Limb (tissue), 2 donors: ENCODE measurements around the gene CAPN15.

ENCODE experiments used
- DNase-seq, 2 donors: peaks; one replicate each; pipeline ENCODE4 v3.0.0-alpha.2; 2016; ENCODE audit errors: extremely low spot score in 2 of 2

Gene CAPN15

DNA sequence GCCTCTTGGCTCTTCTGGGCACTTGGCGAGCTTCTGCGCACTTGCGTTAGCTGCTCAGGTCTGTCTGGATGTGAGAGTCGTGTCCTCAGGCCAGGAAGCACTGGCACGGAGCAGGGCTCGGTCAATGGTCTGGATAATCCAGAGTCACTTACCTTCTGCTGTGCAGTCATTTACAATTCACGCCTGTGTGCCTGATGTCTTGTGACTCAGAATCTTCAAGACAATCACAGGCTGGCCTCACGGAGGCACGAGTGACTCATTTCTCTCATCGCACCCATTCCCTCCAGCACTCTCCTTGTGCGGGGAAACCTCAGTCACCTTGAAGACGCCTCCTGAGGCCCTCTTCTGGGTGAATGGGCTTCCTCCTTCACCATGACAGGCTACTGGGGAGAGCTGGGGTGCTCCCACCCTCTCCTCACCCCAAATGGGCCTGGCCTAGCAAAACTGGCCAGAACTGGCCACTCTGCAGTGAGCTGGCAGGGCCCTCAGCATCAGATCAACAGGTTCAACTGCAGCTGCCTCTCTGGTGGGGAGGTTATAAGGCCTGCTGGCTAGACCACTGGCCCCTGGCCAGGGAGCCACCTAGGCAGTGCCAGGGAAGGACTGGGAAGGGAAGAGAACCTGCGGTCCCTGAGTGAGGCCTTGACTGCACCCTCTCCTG is 1.9 kb upstream of the CAPN15 start:
- DNase-seq, result no peak

DNA sequence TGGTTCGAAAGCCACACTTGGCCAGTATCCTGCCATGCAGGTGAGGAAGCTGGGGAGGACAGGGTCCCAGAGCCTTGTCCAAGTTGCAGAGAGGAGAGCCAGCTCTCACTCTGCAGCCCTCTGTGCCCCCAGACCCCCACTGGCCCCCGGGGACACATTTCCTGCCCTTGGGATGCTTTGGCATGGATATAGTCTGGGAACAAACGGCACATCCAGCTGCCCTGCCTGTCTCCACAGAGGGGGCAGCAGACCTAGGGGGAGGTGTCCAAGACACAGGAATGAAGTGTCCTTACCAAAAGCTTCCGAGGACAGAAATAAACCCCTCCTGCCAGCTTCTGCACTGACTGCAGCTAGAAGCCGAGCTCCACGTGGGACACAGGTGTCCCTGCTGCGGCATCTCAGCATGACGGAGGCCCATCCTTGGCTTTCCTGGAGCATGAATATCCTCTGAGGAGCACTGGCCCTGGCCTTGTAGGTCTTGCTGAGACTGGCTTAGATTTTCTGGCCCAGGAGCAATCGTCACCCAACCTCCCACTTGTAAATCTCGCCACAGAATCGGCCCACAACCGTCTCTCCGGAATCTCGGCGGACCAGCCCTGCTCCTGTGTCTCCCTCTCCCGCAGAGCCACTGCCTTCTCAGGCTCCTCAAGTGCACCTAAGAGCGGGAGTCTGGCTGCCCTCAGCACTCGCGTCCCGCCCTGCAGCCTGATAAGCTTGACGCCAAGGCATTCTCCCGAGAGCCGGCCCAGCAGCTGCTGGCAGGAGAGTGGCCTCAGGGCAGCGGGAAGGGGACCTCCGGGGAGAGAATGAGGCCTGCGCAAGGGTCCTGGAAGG is 1.1 kb upstream of the CAPN15 start:
- no peak for DNase-seq

DNA sequence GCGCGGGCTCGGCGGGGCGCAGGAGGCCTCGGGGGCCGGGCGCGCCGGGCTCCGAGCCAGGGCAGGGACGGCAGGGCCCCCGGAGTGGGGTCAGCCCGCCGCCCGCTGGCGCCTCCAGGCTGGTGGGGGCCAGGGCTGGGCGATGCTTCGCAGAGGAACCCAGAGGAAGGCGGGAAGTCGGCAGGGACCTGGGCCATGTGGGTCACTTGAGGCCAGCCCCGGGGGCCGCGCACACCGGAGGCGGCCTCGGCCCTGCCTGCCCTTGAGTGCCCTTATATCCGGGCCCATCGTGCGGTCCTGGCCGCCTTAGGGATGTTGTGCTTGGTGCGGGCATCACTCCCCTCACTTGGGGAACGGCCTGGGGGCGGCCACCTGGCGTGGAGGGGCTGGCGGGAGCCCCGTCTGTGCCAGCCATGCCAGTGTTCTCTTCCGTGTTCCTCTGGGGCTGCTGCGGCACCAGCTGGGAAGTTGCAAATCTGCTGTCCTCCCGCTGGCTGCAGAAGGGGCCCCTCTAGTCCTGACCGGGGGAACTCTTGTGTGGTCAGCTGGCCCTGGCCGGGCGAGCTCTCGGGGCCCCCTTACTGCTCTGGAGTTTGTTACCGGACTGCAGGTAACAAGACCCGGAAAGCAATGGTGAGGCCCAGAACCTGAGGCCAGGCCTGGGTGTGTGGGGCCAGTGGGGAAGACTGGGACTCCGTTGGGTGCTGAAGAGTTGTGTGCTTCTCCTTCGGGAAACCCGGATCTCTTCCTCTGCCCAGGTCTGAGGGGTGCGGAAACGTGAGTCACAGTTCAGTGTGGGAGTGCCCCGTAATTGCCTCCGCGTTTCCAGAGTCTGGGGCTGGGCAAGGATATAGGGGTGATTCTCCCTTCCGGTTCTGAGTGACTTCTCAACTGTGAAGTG is 849 bp downstream of the CAPN15 start:
- DNase-seq, result no peak

DNA sequence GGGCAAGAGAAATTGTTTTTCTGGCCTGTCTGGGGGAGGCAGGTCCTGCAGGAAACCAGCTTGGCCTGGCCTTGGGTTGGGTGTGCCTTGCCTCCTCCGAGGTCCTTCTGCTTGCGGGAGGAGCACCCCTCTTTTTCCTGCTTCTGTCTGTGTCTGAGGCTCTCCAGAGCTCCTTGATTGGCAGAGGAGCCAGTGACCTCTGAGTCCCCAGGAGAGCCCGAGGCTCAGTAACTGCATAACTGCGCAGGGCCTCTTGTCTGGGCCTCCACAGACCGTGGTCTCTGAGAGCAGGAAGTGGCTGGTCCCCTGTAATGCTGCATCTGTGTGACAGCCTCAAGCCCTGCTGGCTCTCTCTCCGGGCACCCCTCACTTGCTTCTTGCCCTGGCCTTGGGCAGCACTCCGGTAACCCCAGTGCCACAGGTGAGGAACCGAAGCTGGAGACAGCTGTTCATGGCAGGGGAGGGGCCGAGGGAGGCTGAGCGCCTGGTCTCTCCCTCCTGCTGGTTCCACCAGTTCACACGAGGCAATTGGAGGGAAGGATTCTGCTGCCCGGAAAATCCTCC is 1.6 kb downstream of the CAPN15 start:
- no peak for DNase-seq

DNA sequence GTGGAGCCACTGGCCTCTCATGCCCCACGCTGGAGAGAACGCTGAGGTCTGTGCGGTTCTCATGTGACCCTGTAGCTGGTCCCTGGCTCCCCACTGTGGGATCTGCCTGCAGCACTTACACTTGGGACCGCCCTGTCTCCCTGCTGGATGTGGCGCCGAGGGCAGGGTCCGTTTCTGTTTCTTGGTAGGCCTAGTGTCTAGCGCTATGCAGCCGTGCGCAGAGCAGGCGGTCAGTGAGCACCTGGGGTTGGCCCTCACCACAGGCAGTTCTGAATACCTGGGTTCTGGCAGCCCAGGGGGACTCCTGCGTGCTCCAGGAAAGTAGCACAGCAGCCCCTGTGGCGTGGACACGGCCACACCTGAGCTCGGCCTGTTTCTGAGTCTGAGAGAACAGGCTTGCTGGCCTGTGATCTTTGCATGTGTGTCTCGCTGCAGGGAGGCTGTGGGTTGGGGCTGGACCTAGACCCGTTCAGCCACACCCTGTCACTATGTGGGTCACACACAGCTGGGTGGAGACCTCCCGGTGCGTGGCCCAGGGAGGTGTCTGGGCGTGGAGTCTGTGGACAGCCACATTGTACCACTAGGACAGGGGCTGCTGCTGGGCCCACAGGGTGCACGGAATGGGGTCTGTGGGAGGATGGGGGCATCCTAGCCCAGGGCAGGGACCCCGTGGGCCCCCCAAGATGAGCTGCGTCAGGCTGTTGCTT is 2.8 kb downstream of the CAPN15 start:
- DNase-seq, result no peak

DNA sequence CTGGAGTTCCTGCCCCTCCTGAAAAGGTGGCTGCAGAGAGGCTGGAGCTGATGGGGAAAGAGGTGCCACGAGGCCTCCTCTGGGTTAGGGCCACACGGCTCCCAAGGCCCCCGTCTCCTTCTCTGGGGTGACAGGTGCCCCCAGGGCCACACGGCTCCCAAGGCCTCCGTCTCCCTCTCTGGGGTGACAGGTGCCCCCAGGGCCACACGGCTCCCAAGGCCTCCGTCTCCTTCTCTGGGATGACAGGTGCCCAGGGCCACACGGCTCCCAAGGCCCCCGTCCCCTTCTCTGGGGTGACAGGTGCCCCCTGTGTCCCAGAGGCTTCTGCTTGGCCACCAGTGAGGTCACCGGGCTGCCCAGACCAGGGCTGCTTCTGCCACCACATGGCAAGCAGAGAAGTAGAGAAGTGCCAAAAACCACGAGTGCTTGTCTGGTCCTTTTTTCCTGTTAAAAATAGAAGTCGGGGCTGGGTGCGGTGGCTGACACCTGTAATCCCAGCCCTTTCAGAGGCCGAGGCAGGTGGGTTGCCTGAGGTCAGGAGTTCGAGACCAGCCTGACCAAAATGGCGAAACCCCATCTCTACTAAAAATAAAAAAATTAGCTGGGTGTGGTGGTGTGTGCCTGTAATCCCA is 4.1 kb downstream of the CAPN15 start:
- DNase-seq, result no peak

DNA sequence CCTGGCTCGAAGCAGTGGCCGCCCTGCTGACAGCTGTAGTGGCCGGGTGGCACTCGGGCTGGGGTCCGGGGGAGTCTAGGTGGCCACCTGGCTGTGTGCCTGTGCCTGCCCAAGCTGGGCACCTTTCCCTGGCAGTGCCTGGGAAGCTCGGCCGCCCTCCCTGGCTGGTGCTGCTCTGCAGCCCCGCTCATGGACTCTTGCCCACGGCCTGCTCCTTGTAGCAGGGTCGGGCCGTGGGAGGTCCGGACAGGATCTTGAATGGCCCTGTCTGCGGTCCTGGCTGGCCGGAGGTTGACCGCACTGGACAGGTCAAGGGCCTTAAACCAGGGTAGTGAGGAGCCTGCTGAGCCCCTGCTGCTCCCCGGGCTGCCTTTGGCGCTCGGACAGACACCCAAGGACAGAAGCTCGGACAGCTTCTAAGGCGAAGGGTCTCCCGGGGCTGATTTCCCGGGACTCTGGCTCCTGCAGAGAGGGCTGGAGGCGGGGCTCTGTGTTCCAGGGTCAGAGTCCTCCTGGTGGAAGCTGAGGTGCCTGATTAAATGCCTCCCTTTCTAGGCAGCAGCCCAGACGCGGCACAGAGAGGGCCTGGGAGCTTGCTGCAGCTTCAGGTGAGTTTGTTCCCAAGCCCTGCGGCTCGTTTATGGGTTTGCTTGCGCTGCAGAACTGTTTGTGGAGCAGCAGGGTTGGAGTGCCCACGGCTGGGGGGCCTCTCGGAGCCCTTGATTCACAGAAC is 6.0 kb downstream of the CAPN15 start:
- no peak for DNase-seq

DNA sequence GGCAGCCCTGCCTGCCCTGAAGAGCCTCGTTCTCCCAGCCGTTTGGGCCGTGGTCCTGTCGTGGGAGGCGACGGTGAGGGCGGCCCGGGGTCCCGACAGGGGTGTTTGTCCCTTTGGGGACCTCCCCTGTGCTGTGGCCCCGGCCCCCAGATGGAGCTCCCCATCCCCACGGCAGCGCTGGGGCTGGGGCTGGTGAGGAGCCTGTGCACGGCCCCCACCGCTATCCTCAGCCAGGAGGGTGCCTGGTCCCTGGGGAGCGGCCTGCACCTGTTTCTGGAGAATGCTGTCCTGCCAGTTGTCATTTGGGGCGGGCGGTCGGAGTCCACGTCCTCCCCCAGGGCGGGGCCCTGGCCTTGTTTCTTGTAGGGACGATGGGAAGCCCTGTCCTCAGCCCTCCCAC is 6.6 kb downstream of the CAPN15 start:
- DNase-seq, result no peak

DNA sequence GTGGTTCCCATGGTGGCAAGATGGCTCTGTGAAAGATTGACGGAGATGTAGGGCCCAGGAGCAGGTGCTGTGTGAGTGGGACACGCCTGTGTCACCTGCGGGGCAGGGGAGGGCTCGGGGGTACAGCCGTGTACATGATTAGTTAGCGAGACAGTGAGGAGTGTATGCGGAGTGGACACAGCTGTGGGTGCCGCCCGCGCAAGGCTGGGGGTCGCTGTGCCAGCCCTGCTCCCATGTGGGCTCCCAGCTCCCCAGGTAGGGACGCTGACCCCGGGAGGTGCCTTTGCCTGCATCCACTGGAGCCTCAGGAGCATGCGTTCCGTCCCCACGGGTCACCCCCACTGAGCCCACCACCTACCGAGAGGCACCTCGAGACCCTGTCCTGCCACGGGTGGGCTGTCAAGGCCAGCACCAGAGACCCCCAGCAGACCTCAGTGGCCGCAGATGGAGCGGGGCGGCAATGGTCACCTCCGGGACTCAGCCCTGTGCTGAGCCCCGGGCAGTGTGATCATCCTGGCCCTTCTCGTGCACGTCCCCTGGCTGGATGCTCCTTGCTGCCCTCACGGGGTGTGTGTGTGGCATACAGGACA is 7.4 kb downstream of the CAPN15 start:
- no peak for DNase-seq

DNA sequence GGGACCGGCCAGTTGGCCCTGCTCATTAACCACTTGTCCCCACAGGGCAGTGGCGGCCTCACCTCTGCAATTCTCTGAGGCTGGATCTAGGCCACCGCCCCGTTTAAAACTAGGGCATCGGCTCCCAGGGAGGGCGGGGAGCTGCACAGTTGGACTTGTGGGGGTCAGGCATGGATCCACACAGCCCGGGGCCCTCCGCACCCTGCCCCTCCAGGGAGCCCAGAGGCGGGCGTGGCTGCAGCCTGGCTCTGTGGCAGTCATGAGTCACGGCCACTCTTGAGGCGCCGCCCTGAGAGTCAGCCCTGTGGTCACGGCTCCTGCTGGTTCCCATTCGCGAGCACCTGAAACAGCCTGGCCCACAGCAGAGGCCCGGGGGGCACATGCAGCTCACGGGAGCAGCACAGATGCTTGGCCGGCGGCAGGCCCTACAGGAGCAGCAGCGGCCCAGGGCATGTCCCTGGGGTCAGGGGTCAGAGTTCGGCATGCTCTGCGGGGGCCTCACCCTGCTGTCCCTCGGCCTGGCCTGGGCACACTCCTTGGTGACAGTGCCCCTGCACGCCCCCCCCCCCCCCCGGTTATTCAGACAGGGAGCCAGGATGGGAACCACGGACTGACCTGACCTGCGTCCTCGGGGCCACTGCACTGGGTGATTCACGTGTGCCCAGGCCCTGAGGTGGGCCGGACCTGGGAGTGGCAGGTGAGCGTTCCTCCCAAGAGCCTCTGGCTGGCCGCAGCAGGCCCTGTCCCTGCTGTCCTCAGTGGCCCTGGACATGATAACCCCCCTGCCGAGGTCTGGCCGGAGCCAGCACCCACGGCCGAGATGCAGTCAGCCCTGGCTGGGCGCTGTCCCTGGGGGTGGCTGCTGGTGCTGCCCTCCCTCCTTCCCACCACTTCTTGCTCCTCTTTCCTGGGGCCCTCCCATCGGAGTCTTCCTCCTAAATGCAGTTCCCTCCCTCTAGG is 8.2 kb downstream of the CAPN15 start:
- DNase-seq, result no peak

DNA sequence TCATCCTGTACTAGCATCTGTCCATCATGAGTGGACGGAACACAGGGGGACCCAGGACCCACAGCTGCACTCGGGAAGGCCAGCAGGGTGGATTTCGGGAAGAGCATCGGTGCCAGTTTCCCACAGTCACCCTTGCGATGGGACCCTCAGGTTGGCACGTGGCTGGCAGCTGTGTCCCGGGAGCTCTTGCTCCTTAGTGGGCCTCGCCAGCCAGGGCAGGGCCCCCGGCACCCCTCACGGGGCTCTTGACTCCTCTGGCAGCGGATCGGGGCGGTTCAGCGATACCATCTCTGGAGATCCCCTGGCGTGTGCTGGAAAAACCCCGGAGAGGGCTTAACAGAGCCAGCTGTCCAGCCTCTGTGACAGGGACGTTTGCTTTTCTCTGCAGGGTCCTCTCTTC is 9.2 kb downstream of the CAPN15 start:
- no peak for DNase-seq

DNA sequence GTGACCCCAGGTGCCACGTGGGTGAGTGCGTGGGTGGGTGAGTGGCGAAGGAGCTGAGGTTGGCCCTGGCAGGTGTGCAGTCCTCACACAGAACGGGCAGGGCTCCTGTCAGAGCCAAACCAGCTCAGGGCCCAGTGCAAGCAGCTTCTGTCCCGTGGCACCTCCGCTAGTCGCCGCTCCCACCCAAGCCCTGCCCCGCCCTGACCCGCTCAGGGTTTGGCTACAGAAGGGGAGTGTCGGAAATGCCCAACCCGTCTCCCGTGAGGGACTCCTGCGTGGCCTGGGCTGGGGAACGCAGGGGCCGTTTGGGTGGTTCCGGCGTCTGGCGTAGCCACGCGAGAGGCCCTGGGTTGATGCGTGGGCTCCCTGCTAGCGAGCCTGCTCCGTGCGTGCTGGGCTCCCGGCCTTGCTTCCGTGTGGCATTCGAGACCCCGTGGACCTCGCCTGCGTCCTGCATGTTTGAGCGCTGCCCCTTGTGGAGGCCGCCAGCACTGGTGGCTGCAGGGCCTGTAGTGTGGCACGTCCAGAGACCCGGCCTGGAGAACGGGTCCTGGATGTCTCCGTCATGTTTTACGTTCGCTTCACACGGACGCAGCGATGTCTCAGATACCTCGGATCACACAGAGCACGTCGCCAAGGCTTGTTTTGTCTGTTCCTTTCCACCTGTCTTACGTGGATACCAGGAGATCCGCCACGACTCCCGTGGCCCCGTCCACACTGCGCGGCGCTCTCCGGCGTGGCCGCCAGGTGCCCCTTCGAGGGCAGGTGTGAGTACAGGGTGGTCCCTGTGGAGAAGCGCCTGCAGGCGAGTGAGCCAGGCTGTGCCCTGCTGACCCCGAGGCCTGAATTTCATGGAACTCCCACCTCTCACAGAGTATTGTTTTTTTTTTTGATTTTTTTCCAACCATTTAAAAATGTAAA is 10.2 kb downstream of the CAPN15 start:
- DNase-seq, result no peak

DNA sequence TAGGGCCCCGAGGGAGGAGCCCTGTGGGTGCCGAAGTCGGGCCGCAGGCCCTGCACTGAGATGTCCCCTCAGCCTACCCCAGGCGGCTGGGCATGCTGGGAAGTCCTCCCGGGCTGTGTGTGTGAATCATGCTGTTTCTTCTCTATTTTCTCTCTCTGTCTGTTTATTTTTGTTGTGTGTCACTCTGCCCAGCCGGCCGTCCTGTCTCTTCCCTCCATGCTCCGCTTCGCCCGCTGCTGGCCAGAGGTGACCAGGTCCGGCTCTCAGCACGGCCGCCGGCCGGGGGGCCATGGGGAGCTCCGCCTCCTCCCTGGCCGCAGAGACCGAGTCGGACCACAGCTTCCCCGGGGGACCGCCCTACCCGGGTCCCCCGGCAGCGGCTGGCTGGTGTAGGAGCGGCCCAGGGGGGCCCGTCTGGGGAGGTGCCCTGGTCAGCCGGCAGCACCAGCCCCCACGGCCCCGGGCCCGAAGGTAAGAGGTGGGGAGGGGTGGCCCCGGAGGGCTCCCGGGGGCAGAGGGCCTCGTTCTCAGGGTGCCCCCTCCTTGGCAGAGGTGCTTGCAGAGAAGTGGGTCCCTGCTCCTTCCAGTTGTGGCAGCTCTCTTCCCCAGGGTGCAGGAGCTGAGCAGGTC is 12.5 kb downstream of the CAPN15 start:
- DNase-seq, result no peak

DNA sequence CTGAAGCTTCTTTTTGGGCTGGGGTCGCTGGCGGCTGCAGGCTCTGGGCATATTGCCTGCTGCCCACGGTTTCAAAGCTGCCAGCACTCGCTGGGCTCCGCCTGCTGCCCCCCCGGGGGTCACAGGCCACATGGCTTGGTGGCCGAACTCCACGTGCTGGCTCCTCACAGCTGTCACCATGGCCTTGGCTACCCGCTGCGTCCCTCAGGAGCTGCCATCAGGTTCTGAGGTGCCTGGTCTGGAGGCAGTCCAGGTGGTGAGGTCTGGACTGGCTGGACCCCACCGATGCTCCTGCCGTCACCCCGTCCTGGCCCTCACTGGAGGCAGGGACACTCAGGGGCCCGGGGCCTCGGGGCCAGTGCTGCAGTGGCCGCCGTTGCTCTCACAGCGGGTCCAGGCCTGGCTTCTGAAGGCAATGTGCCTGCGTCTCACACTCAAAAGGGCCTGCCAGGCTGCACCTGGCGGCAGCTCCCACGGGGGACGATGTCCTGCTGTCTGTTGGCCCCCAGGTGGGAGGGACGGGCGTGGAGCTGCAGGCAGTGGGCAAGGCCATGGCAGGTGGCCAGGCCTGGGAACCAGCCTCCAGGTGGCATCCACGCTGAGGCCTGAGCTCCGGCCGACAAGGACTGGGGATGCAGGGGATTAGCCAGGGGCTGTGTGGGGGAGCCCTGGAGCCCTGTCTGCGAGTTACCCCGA is 13.3 kb downstream of the CAPN15 start:
- no peak for DNase-seq

DNA sequence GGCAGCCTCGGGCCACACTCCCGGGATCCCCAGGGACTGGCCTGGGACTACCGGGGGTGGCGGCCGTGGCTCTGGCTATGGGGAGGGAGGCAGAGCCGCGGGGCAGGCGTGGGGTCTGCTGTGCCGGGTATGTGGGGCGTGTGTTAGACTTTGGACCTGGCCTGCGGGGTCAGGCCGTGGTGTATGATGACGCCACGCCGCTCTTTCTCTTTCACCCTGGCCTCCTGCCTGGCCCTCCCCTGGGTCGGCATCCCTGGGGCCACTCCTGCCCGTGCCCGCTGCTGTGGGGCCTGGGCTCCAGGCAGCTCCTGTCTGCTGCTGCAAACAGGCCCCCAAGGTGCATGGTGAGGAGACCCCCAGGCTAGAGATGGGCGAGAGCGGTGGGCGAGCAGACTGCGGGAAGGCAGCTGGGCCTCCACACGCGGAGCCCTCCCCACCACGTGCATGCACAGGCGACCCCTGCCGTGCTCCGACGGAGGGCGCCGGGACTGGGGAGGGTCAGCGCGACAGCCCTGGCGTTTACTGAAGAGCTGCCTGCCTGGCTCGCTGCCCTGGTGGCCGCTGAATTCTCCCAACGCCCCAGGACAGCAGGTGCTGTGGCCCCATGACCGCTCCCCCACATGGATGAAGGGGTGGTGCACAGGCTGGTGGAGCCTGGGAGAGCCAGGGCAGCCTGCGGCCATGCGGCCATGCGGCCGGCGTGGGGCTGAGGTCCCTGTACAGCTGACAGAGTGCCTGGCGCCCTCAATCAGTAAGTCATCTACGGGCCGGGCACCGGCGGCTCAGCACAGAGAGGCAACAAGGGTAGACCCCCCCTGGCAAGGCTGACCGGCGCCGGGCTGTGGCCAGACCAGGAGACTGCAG is 16.0 kb downstream of the CAPN15 start:
- DNase-seq, result no peak
